ENCODE data around the gene GIMAP5.

Gene GIMAP5

DNA sequence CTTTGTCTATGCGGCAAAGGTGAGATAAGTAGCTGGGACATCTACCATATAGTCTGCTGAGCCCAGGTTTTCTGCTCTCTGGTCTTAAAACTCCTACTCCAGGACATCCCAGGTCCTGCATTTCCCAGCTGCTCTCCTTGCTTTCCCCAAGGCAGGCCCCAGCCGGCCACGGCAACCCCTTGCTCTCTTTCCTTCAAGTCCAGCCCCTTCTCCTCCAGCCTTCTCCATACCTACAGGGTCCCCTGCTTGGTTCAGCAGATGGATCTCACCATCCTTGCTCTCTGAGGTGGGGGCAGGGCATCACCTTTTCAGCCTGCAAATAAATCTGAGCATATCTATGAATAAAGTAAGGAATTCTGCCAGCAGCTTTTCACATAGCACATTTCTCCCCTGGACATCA lies 8.7 kb downstream of the GIMAP5 start:
- Histone ChIP-seq H3K9ac (ENCODE audit: low read depth in 1 of 2, low read length in 2 of 2) (no peak overlapping the region), H3K4me3 (ENCODE audit: low read depth in 1 of 2, low read length in 2 of 2) (no peak overlapping the region), H3K36me3 (ENCODE audit: control insufficient read depth in 1 of 2, insufficient read depth in 2 of 2, low read length in 2 of 2) (peaks cover 0 to 15% of the 10 kb centered on the region in 2 donors), H3K27me3 (ENCODE audit: control insufficient read depth in 1 of 2, insufficient read depth in 2 of 2, low read length in 2 of 2) (no peaks in the 10 kb centered on the region), H3K4me1 (ENCODE audit: control insufficient read depth in 1 of 2, insufficient read depth in 2 of 2, low read length in 2 of 2) (peaks cover 0 to 2% of the 10 kb centered on the region in 2 donors), H3K27ac (ENCODE audit: low read depth, low read length) (no peak overlapping the region), H3K9me3 (ENCODE audit: control insufficient read depth in 1 of 2, low read length in 2 of 2) (no peaks in the 10 kb centered on the region)

DNA sequence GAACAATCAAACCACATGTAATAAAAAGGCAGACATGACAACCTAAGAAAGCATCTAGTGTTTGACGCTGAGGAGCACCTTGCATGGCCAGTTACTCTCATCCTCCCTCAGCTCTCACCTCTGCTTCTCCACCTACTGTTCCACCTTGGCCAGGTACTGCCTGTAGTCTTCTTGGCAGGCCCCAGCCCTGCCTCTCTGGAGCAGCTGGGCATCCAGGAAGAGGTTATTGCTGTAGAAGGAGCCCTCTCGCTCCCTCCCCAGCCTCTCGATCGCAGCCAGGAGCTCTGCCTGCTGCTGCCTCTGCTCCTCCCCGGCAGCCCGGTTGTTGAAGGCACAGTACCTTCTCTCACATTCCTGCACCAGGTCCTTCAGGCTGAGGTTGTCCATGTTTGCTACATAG lies 9.7 kb downstream of the GIMAP5 start:
- Histone ChIP-seq H3K4me1 (ENCODE audit: control insufficient read depth in 1 of 2, insufficient read depth in 2 of 2, low read length in 2 of 2) (peaks cover 0 to 2% of the 10 kb centered on the region in 2 donors), H3K27me3 (ENCODE audit: control insufficient read depth in 1 of 2, insufficient read depth in 2 of 2, low read length in 2 of 2) (no peaks in the 10 kb centered on the region), H3K4me3 (ENCODE audit: low read depth in 1 of 2, low read length in 2 of 2) (no peak overlapping the region), H3K9me3 (ENCODE audit: control insufficient read depth in 1 of 2, low read length in 2 of 2) (no peaks in the 10 kb centered on the region), H3K27ac (ENCODE audit: low read depth, low read length) (no peak overlapping the region), H3K36me3 (ENCODE audit: control insufficient read depth in 1 of 2, insufficient read depth in 2 of 2, low read length in 2 of 2) (peaks cover 0 to 15% of the 10 kb centered on the region in 2 donors), H3K9ac (ENCODE audit: low read depth in 1 of 2, low read length in 2 of 2) (no peak overlapping the region)

DNA sequence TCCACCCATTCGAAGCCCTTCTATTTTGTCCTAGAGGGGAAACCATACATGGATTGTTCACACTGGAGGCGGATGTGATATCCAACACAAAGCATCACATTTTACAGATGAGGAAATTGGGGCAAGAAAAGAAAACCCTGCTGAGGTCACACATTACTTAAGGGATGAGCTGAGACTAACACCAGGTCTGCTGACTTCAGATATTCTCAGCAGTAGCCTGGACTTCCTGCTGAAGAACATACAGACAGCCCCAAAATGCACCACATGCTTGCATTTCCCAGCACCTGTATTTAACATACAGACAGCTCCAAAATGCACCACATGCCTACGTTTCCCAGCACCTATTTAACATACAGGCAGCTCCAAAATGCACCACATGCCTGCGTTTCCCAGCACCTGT lies 11.2 kb downstream of the GIMAP5 start:
- Histone ChIP-seq H3K9ac (ENCODE audit: low read depth in 1 of 2, low read length in 2 of 2) (no peak overlapping the region), H3K4me1 (ENCODE audit: control insufficient read depth in 1 of 2, insufficient read depth in 2 of 2, low read length in 2 of 2) (no peaks in the 10 kb centered on the region), H3K36me3 (ENCODE audit: control insufficient read depth in 1 of 2, insufficient read depth in 2 of 2, low read length in 2 of 2) (peaks cover 0 to 1% of the 10 kb centered on the region in 2 donors), H3K9me3 (ENCODE audit: control insufficient read depth in 1 of 2, low read length in 2 of 2) (no peaks in the 10 kb centered on the region), H3K4me3 (ENCODE audit: low read depth in 1 of 2, low read length in 2 of 2) (no peak overlapping the region), H3K27ac (ENCODE audit: low read depth, low read length) (no peak overlapping the region), H3K27me3 (ENCODE audit: control insufficient read depth in 1 of 2, insufficient read depth in 2 of 2, low read length in 2 of 2) (no peaks in the 10 kb centered on the region)

DNA sequence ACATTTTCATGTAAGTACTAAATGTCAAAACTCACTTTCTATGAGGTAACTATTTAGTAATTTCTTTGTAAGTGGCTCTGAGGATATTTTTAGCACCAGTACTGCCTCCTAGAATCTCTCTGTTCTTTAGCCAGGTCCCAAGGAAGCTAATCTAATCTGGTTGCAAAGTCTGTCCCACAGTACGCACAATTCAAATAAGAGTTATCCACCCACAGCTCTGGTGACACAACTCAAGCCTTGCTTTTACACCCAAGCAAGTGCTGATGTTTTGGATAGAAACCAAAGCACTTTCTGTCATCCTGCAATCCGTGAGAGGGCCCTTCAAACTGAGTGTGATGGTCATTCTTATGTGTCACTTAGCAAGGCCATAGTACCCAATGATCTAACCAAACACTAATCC lies 14.5 kb downstream of the GIMAP5 start:
- Histone ChIP-seq H3K27me3 (ENCODE audit: control insufficient read depth in 1 of 2, insufficient read depth in 2 of 2, low read length in 2 of 2) (no peaks in the 10 kb centered on the region), H3K4me1 (ENCODE audit: control insufficient read depth in 1 of 2, insufficient read depth in 2 of 2, low read length in 2 of 2) (peaks cover 0 to 2% of the 10 kb centered on the region in 2 donors), H3K4me3 (ENCODE audit: low read depth in 1 of 2, low read length in 2 of 2) (no peak overlapping the region), H3K9ac (ENCODE audit: low read depth in 1 of 2, low read length in 2 of 2) (no peak overlapping the region), H3K27ac (ENCODE audit: low read depth, low read length) (no peak overlapping the region), H3K9me3 (ENCODE audit: control insufficient read depth in 1 of 2, low read length in 2 of 2) (no peaks in the 10 kb centered on the region), H3K36me3 (ENCODE audit: control insufficient read depth in 1 of 2, insufficient read depth in 2 of 2, low read length in 2 of 2) (no peaks in the 10 kb centered on the region)

DNA sequence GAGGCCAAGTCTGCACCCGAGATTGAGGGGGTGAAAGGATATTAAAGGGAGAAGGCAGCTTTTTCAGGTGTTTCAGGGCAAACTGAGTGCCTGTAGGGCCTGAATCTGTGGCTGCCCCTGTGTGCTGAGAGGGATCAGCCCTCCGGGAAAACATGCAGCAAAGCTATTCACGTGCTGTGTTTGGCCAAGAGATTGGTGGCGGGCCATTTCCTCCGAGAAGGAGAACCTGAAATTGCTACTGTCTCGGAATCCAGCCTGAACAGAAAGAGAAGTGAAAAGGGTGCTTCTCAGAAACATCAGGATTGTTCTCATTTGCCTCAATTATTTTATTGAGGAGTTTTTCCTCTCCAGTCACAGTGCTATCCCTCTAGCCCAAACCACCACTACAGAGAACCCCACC lies 16.0 kb downstream of the GIMAP5 start:
- Histone ChIP-seq H3K4me3 (ENCODE audit: low read depth in 1 of 2, low read length in 2 of 2) (no peak overlapping the region), H3K27ac (ENCODE audit: low read depth, low read length) (no peak overlapping the region), H3K9ac (ENCODE audit: low read depth in 1 of 2, low read length in 2 of 2) (no peak overlapping the region)

DNA sequence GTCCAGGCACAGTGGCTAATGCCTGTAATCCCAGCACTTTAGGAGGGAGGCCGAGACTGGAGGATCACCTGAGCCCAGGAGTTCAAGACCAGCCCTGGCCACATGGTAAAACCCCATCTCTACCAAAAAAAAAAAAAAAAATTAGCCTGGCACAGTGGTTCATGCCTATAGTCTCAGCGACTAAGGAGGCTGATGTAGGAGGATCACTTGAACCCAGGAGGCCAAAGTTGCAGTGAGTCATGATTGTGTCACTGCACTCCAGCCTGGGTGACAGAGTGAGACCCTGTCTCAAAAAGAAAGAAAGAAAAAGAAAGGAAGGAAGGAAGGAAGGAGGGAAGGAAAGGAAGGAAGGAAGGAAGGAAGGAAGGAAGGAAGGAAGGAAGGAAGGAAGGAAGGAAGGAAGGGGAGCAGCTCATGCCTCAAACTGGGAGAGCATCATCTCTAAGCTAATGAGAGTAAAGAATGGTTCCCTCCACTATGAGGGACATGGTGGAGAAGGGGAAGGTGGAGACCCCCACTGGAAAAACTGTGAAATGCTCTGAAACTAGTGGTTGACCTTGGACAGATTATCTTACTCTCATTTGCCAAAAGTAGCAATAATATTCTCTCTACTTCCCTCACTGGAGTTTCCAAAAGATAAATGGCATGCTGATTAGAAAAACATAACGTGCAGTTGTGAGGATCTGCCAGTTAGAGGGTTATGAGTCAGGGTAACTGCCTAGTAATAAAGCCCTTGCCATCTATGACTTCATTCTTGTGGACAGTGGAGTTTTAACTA lies 16.8 kb downstream of the GIMAP5 start:
- Histone ChIP-seq H3K36me3 (ENCODE audit: control insufficient read depth in 1 of 2, insufficient read depth in 2 of 2, low read length in 2 of 2) (no peaks in the 10 kb centered on the region), H3K4me1 (ENCODE audit: control insufficient read depth in 1 of 2, insufficient read depth in 2 of 2, low read length in 2 of 2) (peaks cover 0 to 2% of the 10 kb centered on the region in 2 donors), H3K4me3 (ENCODE audit: low read depth in 1 of 2, low read length in 2 of 2) (no peak overlapping the region), H3K9ac (ENCODE audit: low read depth in 1 of 2, low read length in 2 of 2) (no peak overlapping the region), H3K27me3 (ENCODE audit: control insufficient read depth in 1 of 2, insufficient read depth in 2 of 2, low read length in 2 of 2) (no peaks in the 10 kb centered on the region), H3K9me3 (ENCODE audit: control insufficient read depth in 1 of 2, low read length in 2 of 2) (no peaks in the 10 kb centered on the region), H3K27ac (ENCODE audit: low read depth, low read length) (no peak overlapping the region)

More for the DNA sequence above, 16.0 kb downstream of the GIMAP5 start:
- H3K27me3 ChIP-seq (ENCODE audit: control insufficient read depth in 1 of 2, insufficient read depth in 2 of 2, low read length in 2 of 2), result no peaks in the 10 kb centered on the region
- peaks cover 0 to 2% of the 10 kb centered on the region in 2 donors for H3K4me1 ChIP-seq (ENCODE audit: control insufficient read depth in 1 of 2, insufficient read depth in 2 of 2, low read length in 2 of 2)
- no peaks in the 10 kb centered on the region for H3K36me3 ChIP-seq (ENCODE audit: control insufficient read depth in 1 of 2, insufficient read depth in 2 of 2, low read length in 2 of 2)
- no peaks in the 10 kb centered on the region for H3K9me3 ChIP-seq (ENCODE audit: control insufficient read depth in 1 of 2, low read length in 2 of 2)

DNA sequence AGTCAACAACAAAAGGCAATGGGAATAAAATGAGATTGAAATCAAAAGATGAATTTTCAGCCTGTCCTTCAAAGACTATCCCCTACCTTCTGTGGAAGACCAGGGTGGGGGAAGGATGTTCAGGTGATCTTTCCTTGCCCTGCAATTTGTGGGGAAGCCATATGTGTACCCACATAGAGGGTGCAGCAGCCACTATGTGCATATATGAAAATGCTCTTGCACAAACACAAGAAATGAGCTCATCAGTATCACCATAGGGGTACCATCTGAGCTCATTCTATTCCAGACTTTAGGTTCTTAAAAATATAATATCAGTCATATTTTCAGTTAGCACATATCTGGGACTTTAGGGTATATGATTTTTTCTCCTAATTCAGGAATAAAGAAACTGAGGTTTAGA lies 17.7 kb downstream of the GIMAP5 start:
- Histone ChIP-seq H3K9me3 (ENCODE audit: control insufficient read depth in 1 of 2, low read length in 2 of 2) (no peaks in the 10 kb centered on the region), H3K4me1 (ENCODE audit: control insufficient read depth in 1 of 2, insufficient read depth in 2 of 2, low read length in 2 of 2) (peaks cover 0 to 2% of the 10 kb centered on the region in 2 donors), H3K27ac (ENCODE audit: low read depth, low read length) (no peak overlapping the region), H3K4me3 (ENCODE audit: low read depth in 1 of 2, low read length in 2 of 2) (no peak overlapping the region), H3K9ac (ENCODE audit: low read depth in 1 of 2, low read length in 2 of 2) (no peak overlapping the region), H3K36me3 (ENCODE audit: control insufficient read depth in 1 of 2, insufficient read depth in 2 of 2, low read length in 2 of 2) (no peaks in the 10 kb centered on the region), H3K27me3 (ENCODE audit: control insufficient read depth in 1 of 2, insufficient read depth in 2 of 2, low read length in 2 of 2) (no peaks in the 10 kb centered on the region)

DNA sequence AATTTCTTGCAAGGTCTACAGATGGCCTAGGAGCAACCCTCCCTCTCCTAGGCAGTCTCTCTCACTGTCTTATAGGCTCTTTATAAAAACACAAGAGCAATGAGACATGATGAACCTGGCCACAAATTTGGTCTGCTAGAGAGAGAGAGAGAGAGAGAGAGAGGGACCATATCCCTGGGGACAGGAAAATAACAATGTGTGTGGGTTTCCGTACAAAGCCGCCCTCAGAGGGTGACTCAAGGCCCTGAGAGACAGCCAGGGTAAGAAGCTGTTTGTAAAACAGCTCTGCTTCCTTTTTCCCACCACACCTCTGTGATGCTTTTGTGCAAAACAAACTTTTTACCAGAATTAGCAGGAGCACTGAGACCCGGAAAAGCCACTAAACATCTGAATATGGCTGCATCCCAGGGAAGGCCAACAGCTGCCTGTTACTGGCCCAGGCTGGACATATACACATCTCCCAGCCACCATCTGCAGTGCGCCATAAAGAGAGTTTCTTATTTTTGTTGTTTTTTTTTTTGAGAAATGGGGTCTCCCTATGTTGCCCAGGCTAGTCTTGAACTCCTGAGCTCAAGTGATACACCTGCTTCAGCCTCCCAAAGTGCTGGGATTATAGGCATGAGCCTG lies 18.4 kb downstream of the GIMAP5 start:
- Histone ChIP-seq H3K4me1 (ENCODE audit: control insufficient read depth in 1 of 2, insufficient read depth in 2 of 2, low read length in 2 of 2) (peaks cover 0 to 2% of the 10 kb centered on the region in 2 donors), H3K27me3 (ENCODE audit: control insufficient read depth in 1 of 2, insufficient read depth in 2 of 2, low read length in 2 of 2) (no peaks in the 10 kb centered on the region), H3K27ac (ENCODE audit: low read depth, low read length) (no peak overlapping the region), H3K36me3 (ENCODE audit: control insufficient read depth in 1 of 2, insufficient read depth in 2 of 2, low read length in 2 of 2) (no peaks in the 10 kb centered on the region), H3K9me3 (ENCODE audit: control insufficient read depth in 1 of 2, low read length in 2 of 2) (no peaks in the 10 kb centered on the region), H3K4me3 (ENCODE audit: low read depth in 1 of 2, low read length in 2 of 2) (no peak overlapping the region), H3K9ac (ENCODE audit: low read depth in 1 of 2, low read length in 2 of 2) (no peak overlapping the region)

DNA sequence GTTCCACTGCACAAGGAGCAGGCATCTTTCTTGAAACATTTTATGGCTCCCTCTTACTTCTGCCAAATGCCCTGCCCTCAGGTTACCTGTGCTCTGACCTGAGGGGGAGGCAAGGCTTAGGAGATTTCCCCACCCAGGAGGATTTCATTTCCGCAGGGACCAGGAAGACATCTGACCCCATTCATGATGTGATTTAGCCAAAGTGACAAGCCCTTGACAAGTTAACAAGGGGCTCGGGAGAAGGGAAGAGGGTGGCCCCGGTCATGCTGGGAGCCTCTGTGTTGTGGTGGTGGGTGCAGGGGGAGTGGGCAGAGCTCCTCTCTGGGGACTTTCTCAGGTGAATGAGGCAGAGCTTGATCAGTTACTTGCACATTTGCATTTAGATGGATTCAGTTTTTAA lies 18.9 kb downstream of the GIMAP5 start:
- Histone ChIP-seq H3K4me1 (ENCODE audit: control insufficient read depth in 1 of 2, insufficient read depth in 2 of 2, low read length in 2 of 2) (peaks cover 0 to 2% of the 10 kb centered on the region in 2 donors), H3K36me3 (ENCODE audit: control insufficient read depth in 1 of 2, insufficient read depth in 2 of 2, low read length in 2 of 2) (no peaks in the 10 kb centered on the region), H3K27ac (ENCODE audit: low read depth, low read length) (peak overlapping the region; percentile 17), H3K27me3 (ENCODE audit: control insufficient read depth in 1 of 2, insufficient read depth in 2 of 2, low read length in 2 of 2) (no peaks in the 10 kb centered on the region), H3K9ac (ENCODE audit: low read depth in 1 of 2, low read length in 2 of 2) (no peak overlapping the region), H3K9me3 (ENCODE audit: control insufficient read depth in 1 of 2, low read length in 2 of 2) (no peaks in the 10 kb centered on the region), H3K4me3 (ENCODE audit: low read depth in 1 of 2, low read length in 2 of 2) (no peak overlapping the region)

DNA sequence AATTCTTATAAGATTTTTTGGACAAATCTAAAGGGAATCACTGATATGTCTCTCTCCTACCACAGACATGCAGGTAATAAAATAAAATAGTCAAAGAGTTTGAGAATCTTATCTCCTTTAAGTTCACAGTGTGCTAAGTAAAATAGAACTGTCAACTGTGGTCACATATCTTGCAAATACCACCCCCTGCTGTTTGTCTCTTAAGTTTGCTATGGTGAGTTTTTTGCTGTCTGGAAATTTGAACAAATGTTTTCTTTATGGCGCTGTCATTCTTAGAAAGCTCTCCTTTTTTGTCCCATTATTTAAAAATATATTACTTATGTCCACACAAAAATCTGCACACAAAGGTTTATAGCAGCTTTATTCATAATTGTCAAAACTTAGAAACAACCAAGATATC lies 19.6 kb downstream of the GIMAP5 start:
- Histone ChIP-seq H3K36me3 (ENCODE audit: control insufficient read depth in 1 of 2, insufficient read depth in 2 of 2, low read length in 2 of 2) (no peaks in the 10 kb centered on the region), H3K27ac (ENCODE audit: low read depth, low read length) (no peak overlapping the region), H3K4me3 (ENCODE audit: low read depth in 1 of 2, low read length in 2 of 2) (no peak overlapping the region), H3K27me3 (ENCODE audit: control insufficient read depth in 1 of 2, insufficient read depth in 2 of 2, low read length in 2 of 2) (no peaks in the 10 kb centered on the region), H3K4me1 (ENCODE audit: control insufficient read depth in 1 of 2, insufficient read depth in 2 of 2, low read length in 2 of 2) (peaks cover 0 to 2% of the 10 kb centered on the region in 2 donors), H3K9me3 (ENCODE audit: control insufficient read depth in 1 of 2, low read length in 2 of 2) (no peaks in the 10 kb centered on the region), H3K9ac (ENCODE audit: low read depth in 1 of 2, low read length in 2 of 2) (no peak overlapping the region)

All from duodenal mucosa (tissue), 2 donors.